ENCODE data around the gene TMC7.

Gene TMC7

GRCh38 chr16:19105891-19106624 lies 122.3 kb downstream of the TMC7 start:
- no peaks in the 10 kb centered on the region for H3K9me3 ChIP-seq (ENCODE audit: control extremely low read depth in 1 of 5, control insufficient read depth in 4 of 5, insufficient read depth in 2 of 5, low read depth in 1 of 5, low read length in 4 of 5)
- H3K4me3 ChIP-seq (ENCODE audit: control insufficient read depth in 1 of 7, extremely low read depth in 1 of 7, insufficient read depth in 4 of 7, low read depth in 2 of 7, low read length in 6 of 7), result no peak overlapping the region
- DNase-seq, result no peak
- H3K27ac ChIP-seq (ENCODE audit: insufficient read depth in 1 of 2, low read depth in 1 of 2, low read length in 2 of 2, poor library complexity in 1 of 2, severe bottlenecking in 2 of 2), result no peak overlapping the region
- H3K27me3 ChIP-seq (replicated peaks in 2 of 5; ENCODE audit: control insufficient read depth in 4 of 5, insufficient read depth in 5 of 5, low read length in 4 of 5), result no peaks in the 10 kb centered on the region
- 51% methylated on average over 6 of the region's 11 CpGs for WGBS (ENCODE audit: insufficient coverage)
- POLR2A ChIA-PET, result no interaction called here
- CTCF ChIA-PET, result no interaction called here
- no peaks in the 10 kb centered on the region for H3K36me3 ChIP-seq (ENCODE audit: control insufficient read depth in 4 of 4, insufficient read depth in 4 of 4, low read length in 3 of 4)
- H3K4me1 ChIP-seq (ENCODE audit: control extremely low read depth in 1 of 4, control insufficient read depth in 4 of 4, insufficient read depth in 4 of 4, low read length in 3 of 4), result peaks cover 0 to 38% (median 1%) of the 10 kb centered on the region in 4 experiments

- ChIA-PET POLR2A (no interaction called here), CTCF (interaction anchor here (1.2 kb wide), 1 partner anchor 74 kb away, joined by 4 read pairs; no protein-coding TSS in a partner anchor)
- WGBS (ENCODE audit: insufficient coverage), result 92% methylated on average over 2 of the region's 2 CpGs
These were observed 122.9 kb downstream of the TMC7 start for GRCh38 chr16:19106625-19107020.

GRCh38 chr16:19108409-19109287 lies 124.9 kb downstream of the TMC7 start:
- no peak overlapping the region for H3K27ac ChIP-seq (ENCODE audit: insufficient read depth in 1 of 2, low read depth in 1 of 2, low read length in 2 of 2, poor library complexity in 1 of 2, severe bottlenecking in 2 of 2)
- WGBS (ENCODE audit: insufficient coverage), result 87% methylated on average over 5 of the region's 9 CpGs
- CTCF ChIA-PET, result interaction anchor here (1.1 to 1.4 kb wide), 3 partner anchors 8 to 30 kb away, joined by 3 to 5 read pairs (median 3); no protein-coding TSS in a partner anchor
- H3K9me3 ChIP-seq (ENCODE audit: control extremely low read depth in 1 of 5, control insufficient read depth in 4 of 5, insufficient read depth in 2 of 5, low read depth in 1 of 5, low read length in 4 of 5), result no peaks in the 10 kb centered on the region
- H3K4me3 ChIP-seq (ENCODE audit: control insufficient read depth in 1 of 7, extremely low read depth in 1 of 7, insufficient read depth in 4 of 7, low read depth in 2 of 7, low read length in 6 of 7), result no peak overlapping the region
- H3K36me3 ChIP-seq (ENCODE audit: control insufficient read depth in 4 of 4, insufficient read depth in 4 of 4, low read length in 3 of 4), result no peaks in the 10 kb centered on the region
- POLR2A ChIA-PET, result no interaction called here
- no peak for DNase-seq
- H3K4me1 ChIP-seq (ENCODE audit: control extremely low read depth in 1 of 4, control insufficient read depth in 4 of 4, insufficient read depth in 4 of 4, low read length in 3 of 4), result peaks cover 0 to 50% (median 5%) of the 10 kb centered on the region in 4 experiments
- no peaks in the 10 kb centered on the region for H3K27me3 ChIP-seq (replicated peaks in 2 of 5; ENCODE audit: control insufficient read depth in 4 of 5, insufficient read depth in 5 of 5, low read length in 4 of 5)

More at GRCh38 chr16:19106625-19107020, 122.9 kb downstream of the TMC7 start:
- no peaks in the 10 kb centered on the region for H3K27me3 ChIP-seq (replicated peaks in 2 of 5; ENCODE audit: control insufficient read depth in 4 of 5, insufficient read depth in 5 of 5, low read length in 4 of 5)
- no peak overlapping the region for H3K4me3 ChIP-seq (ENCODE audit: control insufficient read depth in 1 of 7, extremely low read depth in 1 of 7, insufficient read depth in 4 of 7, low read depth in 2 of 7, low read length in 6 of 7)
- no peak overlapping the region for H3K27ac ChIP-seq (ENCODE audit: insufficient read depth in 1 of 2, low read depth in 1 of 2, low read length in 2 of 2, poor library complexity in 1 of 2, severe bottlenecking in 2 of 2)
- H3K36me3 ChIP-seq (ENCODE audit: control insufficient read depth in 4 of 4, insufficient read depth in 4 of 4, low read length in 3 of 4), result no peaks in the 10 kb centered on the region
- DNase-seq, result no peak
- H3K4me1 ChIP-seq (ENCODE audit: control extremely low read depth in 1 of 4, control insufficient read depth in 4 of 4, insufficient read depth in 4 of 4, low read length in 3 of 4), result peaks cover 0 to 38% (median 1%) of the 10 kb centered on the region in 4 experiments
- no peaks in the 10 kb centered on the region for H3K9me3 ChIP-seq (ENCODE audit: control extremely low read depth in 1 of 5, control insufficient read depth in 4 of 5, insufficient read depth in 2 of 5, low read depth in 1 of 5, low read length in 4 of 5)

GRCh38 chr16:19109288-19109664 lies 125.5 kb downstream of the TMC7 start:
- CTCF ChIA-PET, result interaction anchor here (1.4 kb wide), 1 partner anchor 22 kb away, joined by 5 read pairs; no protein-coding TSS in a partner anchor
- POLR2A ChIA-PET, result no interaction called here

GRCh38 chr16:19110537-19111360 lies 127.0 kb downstream of the TMC7 start:
- DNase-seq, result no peak
- POLR2A ChIA-PET, result no interaction called here
- H3K27me3 ChIP-seq (replicated peaks in 2 of 5; ENCODE audit: control insufficient read depth in 4 of 5, insufficient read depth in 5 of 5, low read length in 4 of 5), result no peaks in the 10 kb centered on the region
- 94% methylated on average over 3 of the region's 4 CpGs for WGBS (ENCODE audit: insufficient coverage)
- no peaks in the 10 kb centered on the region for H3K9me3 ChIP-seq (ENCODE audit: control extremely low read depth in 1 of 5, control insufficient read depth in 4 of 5, insufficient read depth in 2 of 5, low read depth in 1 of 5, low read length in 4 of 5)
- H3K27ac ChIP-seq (ENCODE audit: insufficient read depth in 1 of 2, low read depth in 1 of 2, low read length in 2 of 2, poor library complexity in 1 of 2, severe bottlenecking in 2 of 2), result no peak overlapping the region
- peaks cover 0 to 62% (median 13%) of the 10 kb centered on the region in 4 experiments for H3K4me1 ChIP-seq (ENCODE audit: control extremely low read depth in 1 of 4, control insufficient read depth in 4 of 4, insufficient read depth in 4 of 4, low read length in 3 of 4)
- CTCF ChIA-PET, result interaction anchor here (0.8 to 1.4 kb wide), 2 partner anchors 22 to 23 kb away, joined by 3 to 5 read pairs; no protein-coding TSS in a partner anchor
- no peak overlapping the region for H3K4me3 ChIP-seq (ENCODE audit: control insufficient read depth in 1 of 7, extremely low read depth in 1 of 7, insufficient read depth in 4 of 7, low read depth in 2 of 7, low read length in 6 of 7)
- H3K36me3 ChIP-seq (ENCODE audit: control insufficient read depth in 4 of 4, insufficient read depth in 4 of 4, low read length in 3 of 4), result peaks cover 0 to 2% (median 0%) of the 10 kb centered on the region in 4 experiments

More at GRCh38 chr16:19109288-19109664, 125.5 kb downstream of the TMC7 start:
- Histone ChIP-seq H3K27ac (ENCODE audit: insufficient read depth in 1 of 2, low read depth in 1 of 2, low read length in 2 of 2, poor library complexity in 1 of 2, severe bottlenecking in 2 of 2) (no peak overlapping the region), H3K9me3 (ENCODE audit: control extremely low read depth in 1 of 5, control insufficient read depth in 4 of 5, insufficient read depth in 2 of 5, low read depth in 1 of 5, low read length in 4 of 5) (no peaks in the 10 kb centered on the region), H3K27me3 (replicated peaks in 2 of 5; ENCODE audit: control insufficient read depth in 4 of 5, insufficient read depth in 5 of 5, low read length in 4 of 5) (no peaks in the 10 kb centered on the region), H3K4me1 (ENCODE audit: control extremely low read depth in 1 of 4, control insufficient read depth in 4 of 4, insufficient read depth in 4 of 4, low read length in 3 of 4) (peaks cover 0 to 51% (median 7%) of the 10 kb centered on the region in 4 experiments), H3K4me3 (ENCODE audit: control insufficient read depth in 1 of 7, extremely low read depth in 1 of 7, insufficient read depth in 4 of 7, low read depth in 2 of 7, low read length in 6 of 7) (no peak overlapping the region), H3K36me3 (ENCODE audit: control insufficient read depth in 4 of 4, insufficient read depth in 4 of 4, low read length in 3 of 4) (no peaks in the 10 kb centered on the region)
- no peak for DNase-seq
- 100% methylated on average over 2 of the region's 4 CpGs for WGBS (ENCODE audit: insufficient coverage)

GRCh38 chr16:19112099-19112407 lies 128.3 kb downstream of the TMC7 start:
- no peaks in the 10 kb centered on the region for H3K27me3 ChIP-seq (replicated peaks in 2 of 5; ENCODE audit: control insufficient read depth in 4 of 5, insufficient read depth in 5 of 5, low read length in 4 of 5)
- H3K4me1 ChIP-seq (ENCODE audit: control extremely low read depth in 1 of 4, control insufficient read depth in 4 of 4, insufficient read depth in 4 of 4, low read length in 3 of 4), result peaks cover 2 to 69% (median 21%) of the 10 kb centered on the region in 4 experiments
- H3K27ac ChIP-seq (ENCODE audit: insufficient read depth in 1 of 2, low read depth in 1 of 2, low read length in 2 of 2, poor library complexity in 1 of 2, severe bottlenecking in 2 of 2), result no peak overlapping the region
- DNase-seq, result no peak
- POLR2A ChIA-PET, result no interaction called here
- CTCF ChIA-PET, result interaction anchor here (1.0 to 2.5 kb wide), 2 partner anchors 26 to 67 kb away, joined by 3 to 9 read pairs; no protein-coding TSS in a partner anchor
- no peaks in the 10 kb centered on the region for H3K9me3 ChIP-seq (ENCODE audit: control extremely low read depth in 1 of 5, control insufficient read depth in 4 of 5, insufficient read depth in 2 of 5, low read depth in 1 of 5, low read length in 4 of 5)
- H3K4me3 ChIP-seq (ENCODE audit: control insufficient read depth in 1 of 7, extremely low read depth in 1 of 7, insufficient read depth in 4 of 7, low read depth in 2 of 7, low read length in 6 of 7), result no peak overlapping the region
- WGBS (ENCODE audit: insufficient coverage), result no CpG with 5 or more reads among the region's 2 CpGs
- peaks cover 0 to 2% (median 0%) of the 10 kb centered on the region in 4 experiments for H3K36me3 ChIP-seq (ENCODE audit: control insufficient read depth in 4 of 4, insufficient read depth in 4 of 4, low read length in 3 of 4)

Data from common myeloid progenitor, CD34-positive (primary cell).